HG03558 (cell line): ENCODE data around the gene OTUD1.
A peak's percentile ranks its signal among the peaks of the same experiment; 100 is the strongest.

Experiments used
- ATAC-seq: cut with Tn5 transposase; IDR thresholded peaks from one replicate; pipeline ENCODE4 v1.9.1; 2021; ENCODE audit warnings: moderate number of reproducible peaks; ENCODE audit not compliant: unreplicated experiment; ENCODE audit errors: extremely low read depth

Gene OTUD1

GRCh38 chr10:23419655-23420329 is 19.1 kb upstream of the OTUD1 start:
- no peak for ATAC-seq

GRCh38 chr10:23421397-23421796 is 17.5 kb upstream of the OTUD1 start:
- no peak for ATAC-seq

GRCh38 chr10:23422003-23422411 is 16.9 kb upstream of the OTUD1 start:
- ATAC-seq: no peak

GRCh38 chr10:23432166-23432565 is 6.7 kb upstream of the OTUD1 start:
- no peak for ATAC-seq

GRCh38 chr10:23432639-23433038 is 6.2 kb upstream of the OTUD1 start:
- ATAC-seq: no peak

GRCh38 chr10:23433701-23434100 is 5.2 kb upstream of the OTUD1 start:
- ATAC-seq: no peak

- ATAC-seq: no peak
These were observed 3.5 kb upstream of the OTUD1 start for GRCh38 chr10:23435378-23435777.

GRCh38 chr10:23436983-23437382 is 1.9 kb upstream of the OTUD1 start:
- ATAC-seq: no peak

GRCh38 chr10:23437963-23438546 is 820 bp upstream of the OTUD1 start:
- ATAC-seq: no peak

- no peak for ATAC-seq
These were observed 631 bp downstream of the OTUD1 start for GRCh38 chr10:23439452-23439960.

GRCh38 chr10:23439961-23440889 is 1.4 kb downstream of the OTUD1 start:
- no peak for ATAC-seq

- ATAC-seq: no peak
These were observed 2.4 kb downstream of the OTUD1 start for GRCh38 chr10:23441251-23441650.

GRCh38 chr10:23442936-23443335 is 4.1 kb downstream of the OTUD1 start:
- ATAC-seq: no peak

- ATAC-seq: no peak
These were observed 6.7 kb downstream of the OTUD1 start for GRCh38 chr10:23445591-23445990.

GRCh38 chr10:23448323-23448722 is 9.4 kb downstream of the OTUD1 start:
- ATAC-seq: no peak

- ATAC-seq: peak; percentile 95
These were observed 10.1 kb downstream of the OTUD1 start for GRCh38 chr10:23448802-23449570.

- no peak for ATAC-seq
These were observed 13.3 kb downstream of the OTUD1 start for GRCh38 chr10:23452033-23452655.

GRCh38 chr10:23453465-23453864 is 14.6 kb downstream of the OTUD1 start:
- ATAC-seq: no peak

GRCh38 chr10:23457632-23458417 is 18.9 kb downstream of the OTUD1 start:
- ATAC-seq: no peak
